GM23248 (cell line): Measurements from ENCODE around the gene CHD9. TPM values are rescaled to one million over a fixed set of nuclear protein-coding genes. Genes with fewer than 3 reads are reported as not detected.
A peak's percentile ranks its signal among the peaks of the same experiment; 100 is the strongest.

ENCODE experiments used
- DNase-seq: peaks from one replicate; pipeline ENCODE4 v3.0.0-alpha.2; 2015
- H2AFZ ChIP-seq: fragments of 200-600 bp; sonication (generic); 2 replicates; pipeline ENCODE4 v1.6.1; 2016; ENCODE audit warnings: antibody characterized with exemption
- H3F3A ChIP-seq: fragments of 200-600 bp; sonication (generic); 2 replicates; pipeline ENCODE4 v1.6.1; 2016; ENCODE audit warnings: mild to moderate bottlenecking, antibody characterized with exemption, mixed run types; ENCODE audit not compliant: insufficient read depth
- H3K27ac ChIP-seq: fragments of 200-600 bp; sonication (generic); 2 replicates; pipeline ENCODE4 v1.5.1; 2016; ENCODE audit warnings: mild to moderate bottlenecking
- H3K27me3 ChIP-seq: fragments of 200-600 bp; sonication (generic); replicated peaks from 2 replicates; pipeline ENCODE4 v1.6.1; 2016; ENCODE audit warnings: mild to moderate bottlenecking; ENCODE audit not compliant: insufficient read depth
- H3K36me3 ChIP-seq: fragments of 200-600 bp; sonication (generic); 2 replicates; pipeline ENCODE4 v1.6.1; 2016; ENCODE audit warnings: low read depth, mild to moderate bottlenecking
- H3K4me1 ChIP-seq: fragments of 200-600 bp; sonication (generic); 2 replicates; pipeline ENCODE4 v1.6.1; 2016; ENCODE audit warnings: mild to moderate bottlenecking; ENCODE audit not compliant: insufficient read depth
- H3K4me2 ChIP-seq: fragments of 200-600 bp; sonication (generic); one replicate; pipeline ENCODE4 v1.6.1; 2016; ENCODE audit warnings: mild to moderate bottlenecking; ENCODE audit not compliant: unreplicated experiment
- H3K4me3 ChIP-seq: fragments of 200-600 bp; sonication (generic); 2 replicates; pipeline ENCODE4 v1.5.1; 2016; ENCODE audit warnings: mild to moderate bottlenecking
- H3K79me2 ChIP-seq: fragments of 200-600 bp; sonication (generic); 2 replicates; pipeline ENCODE4 v1.6.1; 2016; ENCODE audit warnings: mild to moderate bottlenecking; ENCODE audit not compliant: insufficient read depth
- H3K9ac ChIP-seq: fragments of 200-600 bp; sonication (generic); 2 replicates; pipeline ENCODE4 v1.6.1; 2016; ENCODE audit warnings: mild to moderate bottlenecking
- H3K9me2 ChIP-seq: fragments of 200-600 bp; sonication (generic); 2 replicates; pipeline ENCODE4 v1.6.1; 2016; ENCODE audit warnings: mixed run types, mild to moderate bottlenecking, moderate library complexity; ENCODE audit not compliant: insufficient read depth
- H3K9me3 ChIP-seq: fragments of 200-600 bp; sonication (generic); one replicate; pipeline ENCODE4 v1.6.1; 2017; ENCODE audit warnings: low read depth
- H4K20me1 ChIP-seq: fragments of 200-600 bp; sonication (generic); 2 replicates; pipeline ENCODE4 v1.6.0; 2016; ENCODE audit not compliant: insufficient read depth
- EZH2 ChIP-seq: fragments of 200-600 bp; sonication (generic); IDR thresholded peaks from 2 replicates; pipeline ENCODE4 v1.6.1; 2018; ENCODE audit warnings: antibody characterized with exemption, mild to moderate bottlenecking; ENCODE audit not compliant: insufficient read depth, poor library complexity, severe bottlenecking
- EZH2phosphoT487 ChIP-seq: fragments of 200-600 bp; sonication (generic); IDR thresholded peaks from 2 replicates; pipeline ENCODE4 v1.6.1; 2018; ENCODE audit warnings: antibody characterized with exemption, moderate library complexity, mild to moderate bottlenecking, low read depth; ENCODE audit not compliant: insufficient read depth
- WGBS, 2 experiments: methylation state at CpG; one replicate each; pipeline ENCODE4 v1.1.6; 2015 to 2017; ENCODE audit warnings: low lambda C conversion rate in 2 of 2, low coverage in 1 of 2; ENCODE audit errors: missing lambda C conversion rate in 2 of 2; 5-methylcytosine and 5-hydroxymethylcytosine counted together
- in situ Hi-C: fragments of 300-500 bp; cut with MboI; formaldehyde crosslinking; loops from 2 replicates; pipeline ENCODE4 v1.15.0; 2020
- polyA plus RNA-seq: library from polyadenylated mRNA; unstranded; fragments of >200 nt; fragmentation: Nextera tagmentation; extraction: Ambion mirVana; gene quantifications from 2 replicates; pipeline ENCODE4 v1.2.1, GENCODE V29; 2016
- total RNA-seq: library from RNA; depleted of rRNA; stranded (reverse); fragments of >200 nt; shearing (Covaris generic); gene quantifications from 2 replicates; pipeline ENCODE4 v1.2.3, GENCODE V29; 2014

The CHD9 gene
- total and polyA plus RNA-seq, 2 experiments from 2014 or later, result 20.5 to 47.4 TPM

GRCh38 chr16:53092284-53092683 lies 37.5 kb downstream of the CHD9 start:
- peak overlapping the region; percentile 59 for H3K4me3 ChIP-seq
- 53 to 59% methylated on average over 2 of the region's 2 CpGs for WGBS, 2 experiments
- H3K4me1 ChIP-seq, result peaks cover 33% of the 10 kb centered on the region
- in situ Hi-C loops, result no loop called here
- H3K4me2 ChIP-seq, result peak overlapping the region; percentile 83
- H4K20me1 ChIP-seq, result no peaks in the 10 kb centered on the region
- no peaks in the 10 kb centered on the region for H3K9me3 ChIP-seq
- TF ChIP-seq EZH2phosphoT487 (no peak), EZH2 (no peak)
- no peaks in the 10 kb centered on the region for H3K9me2 ChIP-seq
- peak overlapping the region; percentile 76 for H3K9ac ChIP-seq
- peak overlapping the region; percentile 94 for H3K27ac ChIP-seq
- no peaks in the 10 kb centered on the region for H3K36me3 ChIP-seq
- H3K79me2 ChIP-seq, result peaks cover 68% of the 10 kb centered on the region
- no peak for DNase-seq
- peaks cover 32% of the 10 kb centered on the region for H3F3A ChIP-seq
- no peaks in the 10 kb centered on the region for H3K27me3 ChIP-seq
- no peak overlapping the region for H2AFZ ChIP-seq

- H3K9me3 ChIP-seq, result no peaks in the 10 kb centered on the region
- H3K4me2 ChIP-seq, result no peak overlapping the region
- peaks cover 36% of the 10 kb centered on the region for H3F3A ChIP-seq
- H4K20me1 ChIP-seq, result no peaks in the 10 kb centered on the region
- H3K4me1 ChIP-seq, result peaks cover 36% of the 10 kb centered on the region
- WGBS, 2 experiments, result 93 to 97% methylated on average over 5 of the region's 5 CpGs
- DNase-seq, result no peak
- in situ Hi-C loops, result no loop called here
- H3K27me3 ChIP-seq, result no peaks in the 10 kb centered on the region
- TF ChIP-seq EZH2, result no peak
- no peak for TF ChIP-seq EZH2phosphoT487
- H3K4me3 ChIP-seq, result no peak overlapping the region
- peaks cover 73% of the 10 kb centered on the region for H3K79me2 ChIP-seq
- no peaks in the 10 kb centered on the region for H3K9me2 ChIP-seq
- no peak overlapping the region for H3K9ac ChIP-seq
- no peaks in the 10 kb centered on the region for H3K36me3 ChIP-seq
- H3K27ac ChIP-seq, result no peak overlapping the region
- H2AFZ ChIP-seq, result no peak overlapping the region
These were observed 38.5 kb downstream of the CHD9 start for GRCh38 chr16:53093162-53093744.

- H4K20me1 ChIP-seq, result no peaks in the 10 kb centered on the region
- no peaks in the 10 kb centered on the region for H3K27me3 ChIP-seq
- no peak for DNase-seq
- no peak for TF ChIP-seq EZH2
- TF ChIP-seq EZH2phosphoT487, result no peak
- no peaks in the 10 kb centered on the region for H3K36me3 ChIP-seq
- no peaks in the 10 kb centered on the region for H3K9me3 ChIP-seq
- no peak overlapping the region for H2AFZ ChIP-seq
- no peak overlapping the region for H3K9ac ChIP-seq
- no peak overlapping the region for H3K4me3 ChIP-seq
- H3K79me2 ChIP-seq, result peaks cover 64% of the 10 kb centered on the region
- in situ Hi-C loops, result no loop called here
- H3K9me2 ChIP-seq, result no peaks in the 10 kb centered on the region
- peaks cover 44% of the 10 kb centered on the region for H3F3A ChIP-seq
- H3K4me2 ChIP-seq, result no peak overlapping the region
- H3K4me1 ChIP-seq, result peaks cover 44% of the 10 kb centered on the region
- whole genome bisulfite sequencing, 2 experiments, result 92 to 95% methylated on average over 10 of the region's 10 CpGs
- H3K27ac ChIP-seq, result no peak overlapping the region
These were observed 39.3 kb downstream of the CHD9 start for GRCh38 chr16:53094013-53094630.

- in situ Hi-C loops, result no loop called here
- WGBS, 2 experiments, result 98% methylated on average over 3 to 4 of the region's 4 CpGs
- no peak overlapping the region for H3K27ac ChIP-seq
- no peaks in the 10 kb centered on the region for H3K36me3 ChIP-seq
- no peaks in the 10 kb centered on the region for H3K9me3 ChIP-seq
- peaks cover 45% of the 10 kb centered on the region for H3F3A ChIP-seq
- H3K9me2 ChIP-seq, result no peaks in the 10 kb centered on the region
- TF ChIP-seq EZH2phosphoT487, result no peak
- no peak for TF ChIP-seq EZH2
- no peaks in the 10 kb centered on the region for H4K20me1 ChIP-seq
- no peak overlapping the region for H2AFZ ChIP-seq
- peaks cover 38% of the 10 kb centered on the region for H3K4me1 ChIP-seq
- H3K9ac ChIP-seq, result no peak overlapping the region
- no peak for DNase-seq
- H3K4me2 ChIP-seq, result no peak overlapping the region
- no peaks in the 10 kb centered on the region for H3K27me3 ChIP-seq
- H3K79me2 ChIP-seq, result peaks cover 72% of the 10 kb centered on the region
- H3K4me3 ChIP-seq, result no peak overlapping the region
These were observed 42.4 kb downstream of the CHD9 start for GRCh38 chr16:53097190-53097589.
